GM19395 (cell line): ENCODE measurements around the gene COQ8A.

Experiments
- ATAC-seq: cut with Tn5 transposase; IDR thresholded peaks from one replicate; pipeline ENCODE4 v1.9.1; 2021; ENCODE audit warnings: mild to moderate bottlenecking, moderate library complexity; ENCODE audit not compliant: unreplicated experiment

COQ8A gene

DNA sequence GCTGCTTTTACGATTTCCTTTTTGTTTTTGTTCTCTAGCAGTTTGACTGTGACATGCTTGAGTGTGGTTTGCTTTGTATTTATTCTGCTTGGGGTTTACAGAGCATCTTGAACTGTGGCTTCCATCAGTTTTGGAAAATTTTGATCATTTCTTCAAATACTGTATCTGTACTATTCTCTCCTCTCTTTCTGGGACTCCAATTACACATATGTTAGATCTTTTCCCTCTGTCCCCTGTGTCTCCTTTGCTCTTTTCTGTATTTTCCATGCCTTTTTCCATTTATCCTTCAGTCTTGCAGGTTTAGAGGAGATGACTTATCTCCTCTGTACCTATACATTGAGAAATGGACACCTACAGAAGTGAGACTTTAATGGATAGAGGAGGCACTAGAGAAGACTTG lies 31.7 kb downstream of the COQ8A start:
- ATAC-seq, result no peak

DNA sequence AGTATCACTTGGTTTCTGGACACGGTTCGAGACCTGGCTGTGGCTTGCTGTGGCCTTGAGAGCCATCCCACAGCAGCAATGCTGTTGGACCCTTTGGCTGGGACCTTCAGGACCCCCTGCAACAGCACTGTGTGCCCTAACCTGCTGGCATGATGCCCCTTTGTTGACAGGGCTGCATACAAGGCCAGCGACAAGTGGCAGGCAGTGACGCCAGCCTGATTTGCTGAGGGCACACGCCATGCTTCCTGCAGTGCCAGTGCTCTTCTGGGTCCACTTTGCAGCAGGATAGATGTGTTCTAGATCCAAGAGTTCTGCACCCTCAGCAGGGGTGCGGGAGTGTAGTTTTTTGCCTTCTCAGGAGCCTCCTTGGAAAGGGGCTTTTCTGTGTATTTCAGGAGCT lies 32.8 kb downstream of the COQ8A start:
- no peak for ATAC-seq

- ATAC-seq, result no peak
These were observed 33.3 kb downstream of the COQ8A start for GRCh38 chr1:226973371-226973897.

GRCh38 chr1:226973898-226974543 lies 33.9 kb downstream of the COQ8A start:
- no peak for ATAC-seq

DNA sequence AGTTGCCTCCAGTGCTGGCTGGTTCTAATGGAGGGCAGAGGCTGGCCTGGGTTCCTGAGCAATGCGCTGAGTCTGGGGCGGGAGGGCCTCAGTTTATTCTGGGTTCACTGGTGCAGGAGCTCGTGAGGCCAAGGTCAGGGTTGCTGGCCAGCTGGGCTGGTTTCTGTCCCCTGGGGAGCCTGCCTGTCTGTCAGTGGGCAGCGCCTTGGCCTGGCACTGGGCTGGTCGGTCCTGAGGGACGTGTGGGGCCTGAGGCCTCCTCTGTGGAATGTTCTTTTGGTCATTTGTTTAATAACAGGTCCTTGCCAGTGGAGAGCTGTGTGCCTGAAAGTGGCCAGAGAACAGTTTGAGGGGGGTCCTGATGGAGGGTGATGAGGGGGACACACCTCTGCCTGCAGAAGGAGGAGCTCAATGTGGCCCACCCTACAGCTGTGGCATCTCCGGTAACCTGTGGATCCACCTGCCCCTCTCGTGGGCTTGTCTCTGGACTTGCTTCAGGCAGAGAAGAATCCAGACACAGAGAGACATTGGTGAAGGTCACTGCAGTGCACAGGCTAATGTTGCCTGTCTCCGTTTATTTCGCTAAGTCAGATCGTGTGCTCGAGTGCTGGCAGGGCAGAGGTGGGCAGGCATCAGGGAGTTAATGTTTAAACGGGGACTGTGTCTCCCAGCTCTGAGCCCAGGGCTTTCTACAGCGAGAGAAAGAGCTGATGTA lies 34.6 kb downstream of the COQ8A start:
- ATAC-seq, result no peak

GRCh38 chr1:226975259-226976250 lies 35.5 kb downstream of the COQ8A start:
- ATAC-seq, result no peak

- ATAC-seq, result no peak
These were observed 36.3 kb downstream of the COQ8A start for GRCh38 chr1:226976276-226976977.

- no peak for ATAC-seq
These were observed 37.0 kb downstream of the COQ8A start for GRCh38 chr1:226976978-226977642.

GRCh38 chr1:226977643-226978431 lies 37.7 kb downstream of the COQ8A start:
- ATAC-seq, result no peak

DNA sequence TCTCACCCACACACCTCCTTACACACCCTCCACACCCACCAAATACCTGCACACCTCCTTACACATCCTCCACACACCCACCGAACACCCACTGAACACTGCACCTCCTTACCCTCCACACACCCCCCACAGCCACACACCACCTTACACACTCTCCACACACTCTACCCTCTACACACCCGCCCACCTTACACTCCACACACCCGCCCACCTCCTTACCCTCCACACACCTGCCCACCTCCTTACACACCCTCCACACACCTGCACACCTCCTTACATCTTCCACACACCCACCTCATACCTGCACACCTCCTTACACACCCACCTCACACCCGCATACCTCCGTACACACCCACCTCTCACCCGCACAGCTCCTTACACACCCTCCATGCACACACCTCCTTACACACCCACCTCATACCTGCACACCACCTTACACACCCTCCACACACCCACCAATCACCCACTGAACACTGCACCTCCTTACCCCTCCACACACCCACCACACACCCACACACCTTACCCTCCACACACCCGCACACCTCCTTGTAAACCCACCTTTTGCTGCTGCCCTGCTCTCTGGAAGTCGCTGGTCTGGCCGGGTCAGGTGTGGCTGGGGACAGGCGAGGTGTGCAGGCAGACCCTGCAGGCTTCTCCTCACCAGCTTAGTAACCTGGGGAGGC lies 38.5 kb downstream of the COQ8A start:
- ATAC-seq, result no peak

- no peak for ATAC-seq
These were observed 39.0 kb downstream of the COQ8A start for GRCh38 chr1:226979115-226979516.

- ATAC-seq, result no peak
These were observed 39.5 kb downstream of the COQ8A start for GRCh38 chr1:226979517-226980121.

DNA sequence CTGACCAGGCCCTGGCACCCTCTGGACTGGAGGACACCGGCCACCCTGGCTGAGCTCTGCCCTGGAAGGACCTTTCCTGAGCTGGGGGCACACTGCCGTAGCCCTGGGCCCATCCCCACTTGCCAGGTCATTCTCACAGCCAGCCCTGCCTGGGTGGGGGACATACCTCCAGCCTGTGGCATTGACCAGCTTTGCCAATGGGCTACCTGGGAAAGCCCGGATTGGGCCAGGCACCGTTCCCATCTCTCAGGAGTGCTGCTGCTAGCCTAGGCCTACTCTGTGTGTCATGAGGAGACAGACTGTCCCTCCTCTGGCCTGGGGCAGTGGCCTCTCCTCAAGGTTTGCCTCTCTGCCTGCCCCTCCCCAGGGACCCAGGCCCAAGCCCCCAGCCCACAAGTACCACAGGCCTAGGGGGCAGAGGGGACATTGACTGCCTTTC lies 40.0 kb downstream of the COQ8A start:
- ATAC-seq, result no peak

GRCh38 chr1:226980565-226981385 lies 40.7 kb downstream of the COQ8A start:
- no peak for ATAC-seq

DNA sequence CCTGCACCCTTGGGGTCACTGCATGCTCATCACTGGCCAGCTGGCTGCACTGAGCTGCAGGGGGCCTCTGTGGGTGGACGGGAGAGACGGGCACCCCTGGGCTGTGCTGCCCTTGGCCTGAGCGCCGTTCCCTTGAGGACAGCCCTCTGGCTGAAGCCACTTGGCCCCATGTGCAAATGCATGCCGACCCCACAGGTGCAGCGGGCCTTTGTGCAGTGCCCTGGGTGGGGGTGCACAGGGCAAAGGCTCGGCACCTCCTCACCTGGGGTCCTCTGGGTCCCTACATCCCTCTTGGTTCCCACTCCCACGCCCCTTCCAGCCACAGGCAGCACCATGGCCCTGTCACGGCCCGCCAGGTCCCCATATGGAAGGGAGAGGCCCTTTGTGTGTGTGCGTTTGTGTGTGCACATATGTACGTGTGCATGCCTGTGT lies 41.3 kb downstream of the COQ8A start:
- ATAC-seq, result no peak

DNA sequence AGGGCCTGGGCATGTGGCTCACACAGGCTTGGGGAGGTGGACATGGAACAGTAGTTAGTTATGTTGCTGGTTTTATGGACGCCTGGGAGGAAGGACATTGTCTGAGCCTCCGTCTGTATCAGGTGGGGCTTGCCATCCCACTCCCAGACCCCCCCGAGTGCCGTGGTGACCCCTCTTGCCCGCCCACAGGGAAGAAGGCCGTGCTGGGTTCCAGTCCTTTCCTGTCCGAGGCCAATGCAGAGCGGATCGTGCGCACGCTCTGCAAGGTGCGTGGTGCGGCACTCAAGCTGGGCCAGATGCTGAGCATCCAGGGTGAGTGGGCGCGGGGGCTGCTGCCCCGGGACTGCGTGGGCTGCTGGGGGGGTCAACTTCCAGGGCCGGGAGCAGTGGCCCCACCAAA lies 41.7 kb downstream of the COQ8A start:
- ATAC-seq, result no peak

GRCh38 chr1:226982451-226983177 lies 42.5 kb downstream of the COQ8A start:
- ATAC-seq, result no peak
